Measurements from ENCODE around the gene PKMYT1.
"Not testable (repeated sequence)": the region's sequence is repeated elsewhere in the genome, so short reads cannot be mapped to it uniquely, and the experiment has no call there.

The PKMYT1 gene

GRCh38 chr16:2931231-2931914 lies 48.9 kb downstream of the PKMYT1 start:
- not testable (repeated sequence) for DNase-seq

- no peak for DNase-seq
These were observed 50.0 kb downstream of the PKMYT1 start for GRCh38 chr16:2930236-2930635.

GRCh38 chr16:2929693-2930092 lies 50.6 kb downstream of the PKMYT1 start:
- no peak for DNase-seq

- DNase-seq: no peak
These were observed 51.5 kb downstream of the PKMYT1 start for GRCh38 chr16:2928796-2929195.

GRCh38 chr16:2928151-2928550 lies 52.1 kb downstream of the PKMYT1 start:
- DNase-seq: not testable (repeated sequence)

- DNase-seq: peak; percentile 93
These were observed 53.1 kb downstream of the PKMYT1 start for GRCh38 chr16:2927010-2927646.

- no peak for DNase-seq
These were observed 53.6 kb downstream of the PKMYT1 start for GRCh38 chr16:2926650-2926999.

- DNase-seq: no peak
These were observed 54.1 kb downstream of the PKMYT1 start for GRCh38 chr16:2925951-2926649.

- DNase-seq: no peak
These were observed 55.1 kb downstream of the PKMYT1 start for GRCh38 chr16:2924901-2925755.

GRCh38 chr16:2923481-2923880 lies 56.8 kb downstream of the PKMYT1 start:
- no peak for DNase-seq
